Endothelial cell of umbilical vein (primary cell): Measurements from ENCODE around the gene PER3. TPM values are rescaled to one million over a fixed set of nuclear protein-coding genes. Genes with fewer than 3 reads are reported as not detected.

Experiments used
- BruUV-seq: library from RNA; stranded (reverse); fragments of 400-500 nt; replicated peaks from 2 replicates; lab custom pipeline; 2021; lab: Mats Ljungman, UMichigan
- CTCF ChIA-PET: fragments of 300-600, 350-600 bp; sonication (Branson Sonifier 250); formaldehyde crosslinking; loops from one replicate; lab custom pipeline; 2021; ENCODE audit warnings: antibody characterized with exemption, inconsistent platforms; lab: Charles Lee
- POLR2A ChIA-PET: fragments of 300-600, 350-600 bp; sonication (Branson Sonifier 250); formaldehyde crosslinking; loops from one replicate; lab custom pipeline; 2021; ENCODE audit warnings: antibody characterized with exemption, inconsistent platforms; lab: Charles Lee
- DNase-seq: peaks from one replicate; pipeline ENCODE4 v3.0.0-alpha.2; 2011; ENCODE audit warnings: low read depth, low spot score
- FAIRE-seq: peaks from 2 replicates; lab custom pipeline; 2011; peaks lifted over from hg19 to GRCh38; lab: Jason Lieb, UNC
- H2AFZ ChIP-seq: 2 replicates; pipeline ENCODE4 v1.6.0; 2012; ENCODE audit warnings: low read depth, low read length, control low read depth, inconsistent platforms
- H3K27ac ChIP-seq: 2 replicates; pipeline ENCODE4 v1.5.1; 2011; ENCODE audit warnings: low read depth, mild to moderate bottlenecking, control low read depth, low read length, moderate library complexity; ENCODE audit not compliant: insufficient read depth
- H3K27me3 ChIP-seq, 2 experiments: 2 replicates each; pipeline versions ENCODE4 v1.6.0 to v1.6.1; 2011; ENCODE audit warnings: low read length in 2 of 2, mixed read lengths in 1 of 2; ENCODE audit not compliant: control insufficient read depth in 2 of 2, insufficient read depth in 2 of 2
- H3K36me3 ChIP-seq, 2 experiments: 2 replicates in 1 of 2; 3 replicates in 1 of 2; pipeline ENCODE4 v1.5.1; 2011; ENCODE audit warnings: low read length in 2 of 2, mild to moderate bottlenecking in 1 of 2, moderate library complexity in 1 of 2; ENCODE audit not compliant: control insufficient read depth in 2 of 2, insufficient read depth in 2 of 2; ENCODE audit errors: extremely low read depth in 1 of 2
- H3K4me1 ChIP-seq: 3 replicates; pipeline ENCODE4 v1.5.1; 2011; ENCODE audit warnings: mild to moderate bottlenecking, low read length; ENCODE audit not compliant: control insufficient read depth, insufficient read depth; ENCODE audit errors: extremely low read depth
- H3K4me2 ChIP-seq: 2 replicates; pipeline ENCODE4 v1.6.1; 2011; ENCODE audit warnings: low read length, control low read depth, mixed read lengths; ENCODE audit not compliant: insufficient read depth
- H3K4me3 ChIP-seq, 3 experiments: fragments of 200-600 bp in 1 of 3; sonication (generic), shearing (Covaris generic) in 1 of 3; replicated peaks in 1 of 3; 2 replicates each; pipeline ENCODE4 v1.5.1; 2011 to 2016; ENCODE audit warnings: control low read depth in 3 of 3, low read length in 3 of 3, mild to moderate bottlenecking in 2 of 3, inconsistent platforms in 1 of 3, low read depth in 1 of 3, moderate library complexity in 1 of 3; ENCODE audit not compliant: insufficient read depth in 1 of 3
- H3K79me2 ChIP-seq: 2 replicates; pipeline ENCODE4 v1.6.0; 2012; ENCODE audit warnings: low read length, inconsistent platforms; ENCODE audit not compliant: control insufficient read depth, insufficient read depth
- H3K9ac ChIP-seq: replicated peaks from 2 replicates; pipeline ENCODE3; 2011; ENCODE audit warnings: low read length, control low read depth; ENCODE audit not compliant: insufficient read depth; ENCODE audit errors: extremely low read depth
- H3K9me1 ChIP-seq: replicated peaks from 3 replicates; pipeline ENCODE4 v1.6.0; 2011; ENCODE audit warnings: mild to moderate bottlenecking, low read length; ENCODE audit not compliant: control insufficient read depth, insufficient read depth; ENCODE audit errors: extremely low read depth
- H3K9me3 ChIP-seq: replicated peaks from 2 replicates; pipeline ENCODE4 v1.5.1; 2012; ENCODE audit warnings: low read length, inconsistent platforms; ENCODE audit not compliant: control insufficient read depth, insufficient read depth
- H4K20me1 ChIP-seq: replicated peaks from 2 replicates; pipeline ENCODE3; 2011; ENCODE audit warnings: mild to moderate bottlenecking, low read length; ENCODE audit not compliant: control insufficient read depth, insufficient read depth; ENCODE audit errors: extremely low read depth
- CTCF ChIP-seq, 2 donors: IDR thresholded peaks; 1 replicate in 1 of 2; 2 replicates in 1 of 2; pipeline ENCODE4 v1.5.1; 2011; ENCODE audit warnings: low read length in 2 of 2, mild to moderate bottlenecking in 2 of 2, moderate library complexity in 2 of 2, control low read depth in 1 of 2, inconsistent platforms in 1 of 2, low read depth in 1 of 2; ENCODE audit not compliant: insufficient read depth in 1 of 2; ENCODE audit errors: extremely low read depth in 1 of 2
- EZH2 ChIP-seq: IDR thresholded peaks from 2 replicates; pipeline ENCODE4 v1.6.1; 2012; ENCODE audit warnings: borderline replicate concordance, low read depth, mild to moderate bottlenecking, moderate library complexity, low read length, inconsistent platforms; ENCODE audit not compliant: severe bottlenecking
- FOS ChIP-seq: IDR thresholded peaks from 2 replicates; pipeline ENCODE4 v1.6.1; 2011; ENCODE audit warnings: mild to moderate bottlenecking, low read length, moderate library complexity, borderline replicate concordance; ENCODE audit not compliant: insufficient read depth
- GATA2 ChIP-seq: IDR thresholded peaks from 2 replicates; pipeline ENCODE4 v1.7.0; 2011; ENCODE audit warnings: low read depth, mild to moderate bottlenecking, moderate library complexity, mixed read lengths, low read length; ENCODE audit not compliant: insufficient read length, insufficient read depth
- JUN ChIP-seq: IDR thresholded peaks from 2 replicates; pipeline ENCODE4 v1.6.1; 2011; ENCODE audit warnings: borderline replicate concordance, low read depth; ENCODE audit not compliant: insufficient read length, insufficient read depth
- MAX ChIP-seq: IDR thresholded peaks from 2 replicates; pipeline ENCODE4 v1.6.1; 2011; ENCODE audit not compliant: insufficient read depth, insufficient read length
- MYC ChIP-seq: IDR thresholded peaks from one replicate; pipeline ENCODE4 v1.6.1; 2011; ENCODE audit warnings: mild to moderate bottlenecking, low read depth, low read length
- POLR2A ChIP-seq: IDR thresholded peaks from 2 replicates; pipeline ENCODE4 v1.6.1; 2012; ENCODE audit warnings: low read depth, mild to moderate bottlenecking, control low read depth, low read length
- POLR2AphosphoS5 ChIP-seq: IDR thresholded peaks from 2 replicates; pipeline ENCODE4 v1.6.1; 2012; ENCODE audit warnings: low read depth, mild to moderate bottlenecking, control low read depth, low read length, moderate library complexity; ENCODE audit not compliant: insufficient read depth
- dilution Hi-C: fragments of 300-500 bp; cut with MboI; formaldehyde crosslinking; loops from one replicate; pipeline ENCODE4 v1.15.0; 2019; ENCODE audit warnings: low sequenced_read_pairs; ENCODE audit not compliant: extremely low pct_ligation_motif_present
- intact Hi-C: fragments of 100-400 bp; cut with micrococcal nuclease; formaldehyde crosslinking; loops from one replicate; pipeline ENCODE4 v1.10.0; 2022
- polyA plus RNA-seq, 4 experiments: library from polyadenylated mRNA; depleted of rRNA in 3 of 4; stranded (reverse) in 3 of 4; unstranded in 1 of 4; fragments of >200 nt; gene quantifications; 2 replicates each; pipeline versions ENCODE4 v1.2.1 to v1.2.3, GENCODE V29; 2011 to 2012; ENCODE audit warnings: missing spikeins in 1 of 4
- total RNA-seq: library from RNA; stranded (reverse); gene quantifications from 2 replicates; pipeline ENCODE4 v1.2.3, GENCODE V29; 2021

PER3 gene
- total and polyA plus RNA-seq, 2 donors (not counting 3 experiments of a cell fraction or from before 2014, with no cell fraction given): 2.5 to 2.6 TPM

GRCh38 chr1:7813677-7814373 is 29.7 kb downstream of the PER3 start:
- H3K4me3 ChIP-seq: no peak overlapping the region
- dilution Hi-C loops: no loop called here
- H4K20me1 ChIP-seq: no peaks in the 10 kb centered on the region
- no peaks in the 10 kb centered on the region for H3K4me1 ChIP-seq
- H3K36me3 ChIP-seq: no peaks in the 10 kb centered on the region
- no peak overlapping the region for H2AFZ ChIP-seq
- POLR2A ChIA-PET: no interaction called here
- DNase-seq (no peak), FAIRE-seq (peak; percentile 33)
- TF ChIP-seq FOS: no peak
- no peak for TF ChIP-seq POLR2A
- no peak for TF ChIP-seq POLR2AphosphoS5
- TF ChIP-seq JUN: no peak
- no peak for TF ChIP-seq MAX
- no peak for TF ChIP-seq GATA2
- no peak for TF ChIP-seq MYC
- TF ChIP-seq EZH2: no peak
- no peak for TF ChIP-seq CTCF (IDR thresholded peaks at IDR 0.05; ENCODE audit: extremely low read depth in 1 of 2, insufficient read depth in 1 of 2, low read depth in 1 of 2, low read length in 2 of 2)
- H3K27me3 ChIP-seq: no peaks in the 10 kb centered on the region
- H3K4me2 ChIP-seq: no peak overlapping the region
- H3K27ac ChIP-seq: no peak overlapping the region
- intact Hi-C loops: no loop called here
- no TSS peak for BruUV-seq
- CTCF ChIA-PET: no interaction called here
- no peak overlapping the region for H3K9ac ChIP-seq
- H3K9me1 ChIP-seq: no peaks in the 10 kb centered on the region
- H3K9me3 ChIP-seq: no peaks in the 10 kb centered on the region
- no peaks in the 10 kb centered on the region for H3K79me2 ChIP-seq
